Measurements from ENCODE around the gene HOGA1.

The HOGA1 gene

GRCh38 chr10:97580421-97581367 lies 3.5 kb upstream of the HOGA1 start:
- no peak for DNase-seq (ENCODE audit: low read depth in 3 of 3)

GRCh38 chr10:97582169-97582568 lies 2.0 kb upstream of the HOGA1 start:
- no peak for DNase-seq (ENCODE audit: low read depth in 3 of 3)

GRCh38 chr10:97583476-97583875 lies 713 bp upstream of the HOGA1 start:
- no peak for DNase-seq (ENCODE audit: low read depth in 3 of 3)

GRCh38 chr10:97584798-97585438 lies 729 bp downstream of the HOGA1 start:
- DNase-seq (ENCODE audit: low read depth in 3 of 3): no peak

- no peak for DNase-seq (ENCODE audit: low read depth in 3 of 3)
These were observed 1.2 kb downstream of the HOGA1 start for GRCh38 chr10:97585439-97585811.

- no peak for DNase-seq (ENCODE audit: low read depth in 3 of 3)
These were observed 3.0 kb downstream of the HOGA1 start for GRCh38 chr10:97587183-97587582.

- no peak for DNase-seq (ENCODE audit: low read depth in 3 of 3)
These were observed 5.3 kb downstream of the HOGA1 start, which contains the start of gene C10orf62 for GRCh38 chr10:97589479-97589878. TSS of gene C10orf62 (plus strand) at chr10:97589721. CDS start at chr10:97589898, 177 bp downstream.

GRCh38 chr10:97590082-97590747 lies 6.0 kb downstream of the HOGA1 start:
- no peak for DNase-seq (ENCODE audit: low read depth in 3 of 3)

- no peak for DNase-seq (ENCODE audit: low read depth in 3 of 3)
These were observed 6.7 kb downstream of the HOGA1 start for GRCh38 chr10:97590748-97591495.

GRCh38 chr10:97593421-97593820 lies 9.2 kb downstream of the HOGA1 start:
- DNase-seq (ENCODE audit: low read depth in 3 of 3): no peak

- no peak for DNase-seq (ENCODE audit: low read depth in 3 of 3)
These were observed 12.2 kb downstream of the HOGA1 start for GRCh38 chr10:97596101-97597082.

GRCh38 chr10:97597778-97598177 lies 13.6 kb downstream of the HOGA1 start:
- DNase-seq (ENCODE audit: low read depth in 3 of 3): no peak

- no peak for DNase-seq (ENCODE audit: low read depth in 3 of 3)
These were observed 14.4 kb downstream of the HOGA1 start for GRCh38 chr10:97598407-97599271.

GRCh38 chr10:97599272-97599619 lies 15.1 kb downstream of the HOGA1 start:
- DNase-seq (ENCODE audit: low read depth in 3 of 3): no peak

GRCh38 chr10:97600616-97601015 lies 16.4 kb downstream of the HOGA1 start:
- no peak for DNase-seq (ENCODE audit: low read depth in 3 of 3)

- no peak for DNase-seq (ENCODE audit: low read depth in 3 of 3)
These were observed 17.4 kb downstream of the HOGA1 start for GRCh38 chr10:97601268-97602215.

- DNase-seq (ENCODE audit: low read depth in 3 of 3): no peak
These were observed 23.0 kb downstream of the HOGA1 start for GRCh38 chr10:97607095-97607636.

GRCh38 chr10:97608991-97609561 lies 24.9 kb downstream of the HOGA1 start:
- DNase-seq (ENCODE audit: low read depth in 3 of 3): no peak

All from stimulated activated CD4-positive, alpha-beta T cell treated with anti-CD3 and anti-CD28 coated beads, TNF-alpha, amount 100 ng/mL, for 48 hours (primary cell).